ENCODE data around the gene TSC22D2.

- no peak for TF ChIP-seq CTCF (IDR thresholded peaks at IDR 0.05; ENCODE audit: poor library complexity, severe bottlenecking)
- TF ChIP-seq REST (IDR thresholded peaks at IDR 0.05; ENCODE audit: borderline replicate concordance): no peak
- no peak for TF ChIP-seq RAD21 (conservative IDR thresholded peaks at IDR 0.05)
- TF ChIP-seq POLR2AphosphoS5 (IDR thresholded peaks at IDR 0.05): no peak
Measured at GRCh38 chr3:150374975-150375374, 33.1 kb upstream of the TSC22D2 start.
